PC-3 (cell line): ENCODE data around the gene UAP1L1.
"Not testable (repeated sequence)": the region's sequence is repeated elsewhere in the genome, so short reads cannot be mapped to it uniquely, and the experiment has no call there.

ENCODE experiments used
- EZH2 ChIP-seq: fragments of 300-600 bp; sonication (generic); IDR thresholded peaks from one replicate; pipeline ENCODE4 v1.6.1; 2017; ENCODE audit warnings: antibody characterized with exemption, mild to moderate bottlenecking, low read length; ENCODE audit not compliant: unreplicated experiment
- EZH2phosphoT487 ChIP-seq: fragments of 300-600 bp; sonication (generic); IDR thresholded peaks from 2 replicates; pipeline ENCODE4 v1.6.1; 2018; ENCODE audit warnings: mild to moderate bottlenecking, antibody characterized with exemption, low read length, borderline replicate concordance
- TF ChIP-seq, protein P1 (sequence below): fragments of 300-600 bp; sonication (generic); conservative IDR thresholded peaks from 2 replicates; pipeline ENCODE4 v1.5.1; 2017; ENCODE audit warnings: antibody characterized with exemption, low read depth, mild to moderate bottlenecking, low read length

GRCh38 chr9:137062798-137063197, 14.5 kb upstream of the UAP1L1 start:
- TF ChIP-seq, protein P1, sequence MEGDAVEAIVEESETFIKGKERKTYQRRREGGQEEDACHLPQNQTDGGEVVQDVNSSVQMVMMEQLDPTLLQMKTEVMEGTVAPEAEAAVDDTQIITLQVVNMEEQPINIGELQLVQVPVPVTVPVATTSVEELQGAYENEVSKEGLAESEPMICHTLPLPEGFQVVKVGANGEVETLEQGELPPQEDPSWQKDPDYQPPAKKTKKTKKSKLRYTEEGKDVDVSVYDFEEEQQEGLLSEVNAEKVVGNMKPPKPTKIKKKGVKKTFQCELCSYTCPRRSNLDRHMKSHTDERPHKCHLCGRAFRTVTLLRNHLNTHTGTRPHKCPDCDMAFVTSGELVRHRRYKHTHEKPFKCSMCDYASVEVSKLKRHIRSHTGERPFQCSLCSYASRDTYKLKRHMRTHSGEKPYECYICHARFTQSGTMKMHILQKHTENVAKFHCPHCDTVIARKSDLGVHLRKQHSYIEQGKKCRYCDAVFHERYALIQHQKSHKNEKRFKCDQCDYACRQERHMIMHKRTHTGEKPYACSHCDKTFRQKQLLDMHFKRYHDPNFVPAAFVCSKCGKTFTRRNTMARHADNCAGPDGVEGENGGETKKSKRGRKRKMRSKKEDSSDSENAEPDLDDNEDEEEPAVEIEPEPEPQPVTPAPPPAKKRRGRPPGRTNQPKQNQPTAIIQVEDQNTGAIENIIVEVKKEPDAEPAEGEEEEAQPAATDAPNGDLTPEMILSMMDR = not testable (repeated sequence)
- not testable (repeated sequence) for TF ChIP-seq EZH2phosphoT487, EZH2
